Chondrocyte (in vitro differentiated cells): ENCODE data around the gene SERP2. TPM values are rescaled to one million over a fixed set of nuclear protein-coding genes. Genes with fewer than 3 reads are reported as not detected.
"Not testable (repeated sequence)": the region's sequence is repeated elsewhere in the genome, so short reads cannot be mapped to it uniquely, and the experiment has no call there.

Source experiments
- DNase-seq: peaks from one replicate; pipeline ENCODE4 v3.0.0; 2021; ENCODE audit warnings: mixed read lengths, low spot score
- H3K27ac Mint-ChIP-seq: one replicate; pipeline ENCODE4 v1.8.0; 2021; ENCODE audit warnings: mild to moderate bottlenecking, moderate library complexity, mixed read lengths; ENCODE audit not compliant: unreplicated experiment
- H3K27me3 Mint-ChIP-seq: 2 replicates; pipeline ENCODE4 v1.8.0; 2021; ENCODE audit warnings: low read depth, mixed read lengths
- H3K36me3 Mint-ChIP-seq: 2 replicates; pipeline ENCODE4 v1.8.0; 2021; ENCODE audit warnings: low read depth, mixed read lengths
- H3K4me1 Mint-ChIP-seq: 2 replicates; pipeline ENCODE4 v1.8.0; 2021; ENCODE audit warnings: low read depth, mild to moderate bottlenecking, mixed read lengths
- H3K4me3 Mint-ChIP-seq: one replicate; pipeline ENCODE4 v1.8.0; 2021; ENCODE audit warnings: mild to moderate bottlenecking, moderate library complexity, mixed read lengths; ENCODE audit not compliant: unreplicated experiment
- H3K9me3 Mint-ChIP-seq: 2 replicates; pipeline ENCODE4 v1.8.0; 2021; ENCODE audit warnings: low read depth, mixed read lengths
- long read RNA-seq: library from polyadenylated mRNA; stranded (forward); transcript quantifications from one replicate; pipeline ENCODE4 v2.0.0, GENCODE V29; 2021
- total RNA-seq: library from RNA; stranded (reverse); gene quantifications from 3 replicates; pipeline ENCODE4 v1.2.1, GENCODE V29; 2021
- TF ChIP-seq, protein P1 (sequence below): fragments of 200-600 bp; sonication (generic); IDR thresholded peaks from 2 replicates; pipeline ENCODE4 v1.5.0; 2021; ENCODE audit warnings: antibody characterized with exemption, mild to moderate bottlenecking, moderate library complexity

Gene SERP2
- 6.7 to 9.5 TPM (median 8.5 TPM) in 3 replicates for total RNA-seq
- long read RNA-seq, partial matches to known transcripts = 1 of 6 reads
- long read RNA-seq, other reads (novel, unspliced or antisense) = 1 of 6 reads

DNA sequence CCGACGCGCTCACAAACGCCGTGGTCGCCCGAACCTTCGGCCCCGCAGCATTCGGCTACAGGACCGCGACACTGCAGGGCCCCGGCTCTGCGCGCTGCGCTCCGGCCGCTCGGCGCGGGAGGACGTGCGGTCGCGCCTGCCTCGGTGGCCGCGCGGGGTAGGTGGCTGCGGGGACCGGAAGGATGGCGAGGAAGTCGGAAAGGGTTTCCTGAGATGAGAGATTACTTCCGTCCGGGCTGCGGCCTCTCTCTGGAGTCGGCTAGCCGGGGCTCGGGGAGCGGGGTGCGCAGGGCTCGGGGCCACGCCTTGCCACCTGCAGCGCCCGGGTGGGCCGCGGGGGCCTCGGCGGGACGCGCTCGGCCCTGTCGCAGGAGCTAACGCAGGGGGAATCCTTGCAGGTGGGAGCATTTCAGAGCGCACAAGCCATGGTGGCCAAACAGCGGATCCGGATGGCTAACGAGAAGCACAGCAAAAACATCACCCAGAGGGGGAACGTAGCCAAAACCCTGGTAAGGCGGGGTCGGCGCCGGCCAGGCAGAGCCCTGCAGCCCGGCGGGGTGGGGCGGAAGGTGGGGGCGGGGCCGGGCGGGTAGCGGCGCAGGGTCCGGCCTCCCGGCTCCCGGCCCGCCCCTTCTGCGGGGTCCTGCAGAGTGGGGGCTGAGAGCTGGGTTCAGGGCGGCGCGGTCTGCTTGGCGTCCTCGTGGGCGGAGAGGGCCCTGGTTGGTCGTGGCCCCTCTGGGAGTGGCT lies at the start of gene SERP2:
SERP2 (plus strand) TSS at position 224 of the 747 bp plus-strand sequence; CDS start at position 426, 202 bp downstream.
- peak within 1 kb of the TSS; percentile 65 for H3K4me3 Mint-ChIP-seq
- TF ChIP-seq, protein P1, sequence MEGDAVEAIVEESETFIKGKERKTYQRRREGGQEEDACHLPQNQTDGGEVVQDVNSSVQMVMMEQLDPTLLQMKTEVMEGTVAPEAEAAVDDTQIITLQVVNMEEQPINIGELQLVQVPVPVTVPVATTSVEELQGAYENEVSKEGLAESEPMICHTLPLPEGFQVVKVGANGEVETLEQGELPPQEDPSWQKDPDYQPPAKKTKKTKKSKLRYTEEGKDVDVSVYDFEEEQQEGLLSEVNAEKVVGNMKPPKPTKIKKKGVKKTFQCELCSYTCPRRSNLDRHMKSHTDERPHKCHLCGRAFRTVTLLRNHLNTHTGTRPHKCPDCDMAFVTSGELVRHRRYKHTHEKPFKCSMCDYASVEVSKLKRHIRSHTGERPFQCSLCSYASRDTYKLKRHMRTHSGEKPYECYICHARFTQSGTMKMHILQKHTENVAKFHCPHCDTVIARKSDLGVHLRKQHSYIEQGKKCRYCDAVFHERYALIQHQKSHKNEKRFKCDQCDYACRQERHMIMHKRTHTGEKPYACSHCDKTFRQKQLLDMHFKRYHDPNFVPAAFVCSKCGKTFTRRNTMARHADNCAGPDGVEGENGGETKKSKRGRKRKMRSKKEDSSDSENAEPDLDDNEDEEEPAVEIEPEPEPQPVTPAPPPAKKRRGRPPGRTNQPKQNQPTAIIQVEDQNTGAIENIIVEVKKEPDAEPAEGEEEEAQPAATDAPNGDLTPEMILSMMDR = no peak

DNA sequence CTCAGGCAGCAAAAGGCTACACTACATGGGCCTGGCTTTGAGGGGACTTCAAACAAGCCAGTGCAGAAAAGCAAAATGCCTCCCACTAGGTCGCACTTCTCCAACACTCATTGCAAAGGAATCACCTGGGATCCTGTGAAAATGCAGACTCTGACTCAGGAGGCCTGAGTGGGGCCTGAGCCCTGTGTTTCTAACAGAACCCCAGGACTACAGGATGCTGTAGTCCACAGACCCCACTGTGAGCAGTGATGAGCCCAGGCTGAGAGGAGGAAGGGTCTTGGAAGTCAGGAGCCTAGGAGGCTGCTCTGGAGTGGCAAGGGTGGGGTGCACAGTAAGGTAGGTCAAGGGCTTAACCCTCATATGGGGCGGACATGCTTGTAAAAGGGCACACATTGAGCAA lies 46.7 kb upstream of the SERP2 start:
- TF ChIP-seq, protein P1 = no peak
- peaks cover 8% of the 10 kb centered on the region for H3K9me3 Mint-ChIP-seq
- H3K27me3 Mint-ChIP-seq = no peaks in the 10 kb centered on the region
- H3K36me3 Mint-ChIP-seq = no peaks in the 10 kb centered on the region
- no peak overlapping the region for H3K27ac Mint-ChIP-seq
- peaks cover 15% of the 10 kb centered on the region for H3K4me1 Mint-ChIP-seq
- no peak for DNase-seq
- no peak overlapping the region for H3K4me3 Mint-ChIP-seq

More for the DNA sequence above, at the start of gene SERP2:
- H3K27ac Mint-ChIP-seq = no peak within 1 kb of the TSS
- no peaks in the 10 kb centered on the region for H3K9me3 Mint-ChIP-seq
- H3K4me1 Mint-ChIP-seq = peaks cover 26% of the 10 kb centered on the region
- no peak for DNase-seq
- H3K36me3 Mint-ChIP-seq = no peaks in the 10 kb centered on the region
- no peaks in the 10 kb centered on the region for H3K27me3 Mint-ChIP-seq

DNA sequence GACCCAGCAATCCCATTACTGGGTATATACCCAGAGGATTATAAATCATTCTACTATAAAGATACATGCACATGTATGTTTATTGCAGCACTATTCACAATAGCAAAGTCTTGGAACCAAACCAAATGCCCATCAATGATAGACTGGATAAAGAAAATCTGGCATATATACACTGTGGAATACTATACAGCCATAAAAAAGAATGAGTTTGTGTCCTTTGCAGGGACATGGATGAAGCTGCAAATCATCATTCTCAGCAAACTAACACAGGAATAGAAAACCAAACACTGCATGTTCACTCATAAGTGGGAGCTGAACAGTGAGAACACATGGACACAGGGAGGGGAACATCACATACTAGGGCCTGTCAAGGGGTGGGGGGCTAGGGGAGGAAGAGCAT lies 44.6 kb upstream of the SERP2 start:
- not testable (repeated sequence) for H3K4me3 Mint-ChIP-seq, H3K27me3 Mint-ChIP-seq, DNase-seq, H3K27ac Mint-ChIP-seq, H3K9me3 Mint-ChIP-seq, H3K36me3 Mint-ChIP-seq
- peaks cover 26% of the 10 kb centered on the region for H3K4me1 Mint-ChIP-seq

DNA sequence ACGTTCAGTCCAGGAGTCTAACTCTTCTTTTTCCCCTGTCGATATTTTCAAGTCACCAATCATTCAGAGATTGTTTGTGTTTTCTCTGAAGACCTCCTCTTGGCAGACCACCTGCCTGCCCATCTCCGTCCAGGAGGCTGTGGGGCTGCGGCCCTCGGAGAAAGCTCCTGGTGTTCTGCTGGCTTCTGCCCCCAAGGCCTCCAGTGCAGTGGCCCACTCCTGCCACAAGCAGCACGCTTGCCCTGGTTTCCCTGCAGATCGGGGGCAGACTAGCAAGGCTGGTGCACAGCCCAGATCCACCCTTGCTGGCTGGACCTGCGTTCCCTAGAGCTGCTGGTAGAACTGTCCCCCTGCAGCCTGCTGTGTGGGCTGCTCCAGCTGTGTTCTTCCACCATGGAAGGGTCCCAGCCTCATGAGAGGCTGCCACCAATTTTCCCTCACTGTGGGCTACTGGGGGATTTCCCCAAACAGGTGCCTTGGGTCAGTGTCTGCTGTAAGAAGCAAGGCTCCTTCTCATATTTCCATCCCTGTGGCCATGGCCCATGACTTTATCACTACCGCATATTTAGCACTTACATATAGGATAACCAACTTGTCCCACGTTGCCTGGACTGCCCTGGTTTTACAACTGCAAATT lies 43.6 kb upstream of the SERP2 start:
- DNase-seq = no peak
- Mint-ChIP-seq H3K36me3 (no peaks in the 10 kb centered on the region), H3K4me1 (peaks cover 26% of the 10 kb centered on the region), H3K27me3 (no peaks in the 10 kb centered on the region), H3K9me3 (peaks cover 8% of the 10 kb centered on the region), H3K4me3 (no peak overlapping the region), H3K27ac (no peak overlapping the region)
- TF ChIP-seq, protein P1 = no peak

DNA sequence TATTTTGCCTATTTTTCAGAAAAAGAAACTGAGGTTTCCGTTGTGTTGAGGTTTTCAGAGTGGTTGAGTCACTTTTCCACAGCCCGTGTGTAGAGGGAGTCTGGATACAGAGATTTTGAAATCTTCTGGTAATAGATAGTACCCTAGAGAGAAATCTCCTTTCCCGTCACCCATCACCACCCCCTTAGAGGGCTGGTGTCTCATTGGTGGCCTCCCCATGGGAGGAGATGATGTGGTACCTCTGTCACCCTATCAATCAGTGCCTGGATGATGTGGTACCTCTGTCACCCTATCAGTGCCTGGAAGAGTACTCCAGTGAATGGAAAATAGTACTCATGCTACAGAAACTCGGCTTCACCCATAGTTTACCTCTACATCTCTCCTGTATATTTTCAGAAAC lies 42.2 kb upstream of the SERP2 start:
- H3K27ac Mint-ChIP-seq = peak overlapping the region; percentile 81
- peaks cover 8% of the 10 kb centered on the region for H3K9me3 Mint-ChIP-seq
- TF ChIP-seq, protein P1 = no peak
- H3K36me3 Mint-ChIP-seq = no peaks in the 10 kb centered on the region
- no peak for DNase-seq
- H3K27me3 Mint-ChIP-seq = no peaks in the 10 kb centered on the region
- H3K4me3 Mint-ChIP-seq = no peak overlapping the region
- H3K4me1 Mint-ChIP-seq = peaks cover 26% of the 10 kb centered on the region
